CD4-positive, alpha-beta T cell treated with Interleukin-15 for 1 hour (primary cell): Measurements from ENCODE around the gene ANGPT4.
A peak's percentile ranks its signal among the peaks of the same experiment; 100 is the strongest.

ENCODE experiments used
- DNase-seq: peaks from one replicate; pipeline ENCODE4 v3.0.0-alpha.2; 2020

Gene ANGPT4

DNA sequence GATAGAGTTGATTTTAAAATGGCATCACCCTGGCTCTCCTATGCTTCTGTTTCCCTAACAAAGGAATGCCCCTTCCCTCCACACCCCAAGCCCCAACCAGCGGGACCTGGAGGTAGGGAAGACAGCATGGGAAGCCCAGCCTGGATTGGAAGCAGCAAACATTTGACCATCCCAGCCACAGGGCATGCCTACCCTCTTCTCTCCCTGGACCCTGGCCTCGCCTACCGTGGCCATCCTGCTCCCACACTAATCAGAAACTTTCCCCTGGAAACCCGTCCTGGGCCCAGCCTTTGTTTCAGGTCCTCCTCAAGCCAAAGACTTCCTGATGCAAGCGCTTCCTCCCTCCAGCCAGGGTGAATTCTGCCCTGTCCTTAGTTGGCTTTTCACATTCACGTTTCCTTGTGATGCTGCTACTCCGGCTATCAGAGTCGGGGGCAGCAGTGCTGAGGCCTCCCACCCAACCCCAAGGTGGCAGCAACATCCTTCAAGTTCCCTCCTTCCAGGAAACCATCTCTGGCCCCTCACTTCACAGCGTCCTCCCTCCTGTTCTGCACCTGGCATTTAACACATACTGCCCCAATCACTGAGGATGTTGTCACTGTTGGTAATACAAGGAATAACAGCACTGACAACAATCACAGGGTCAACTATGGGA is 18.2 kb upstream of the ANGPT4 start:
- no peak for DNase-seq

DNA sequence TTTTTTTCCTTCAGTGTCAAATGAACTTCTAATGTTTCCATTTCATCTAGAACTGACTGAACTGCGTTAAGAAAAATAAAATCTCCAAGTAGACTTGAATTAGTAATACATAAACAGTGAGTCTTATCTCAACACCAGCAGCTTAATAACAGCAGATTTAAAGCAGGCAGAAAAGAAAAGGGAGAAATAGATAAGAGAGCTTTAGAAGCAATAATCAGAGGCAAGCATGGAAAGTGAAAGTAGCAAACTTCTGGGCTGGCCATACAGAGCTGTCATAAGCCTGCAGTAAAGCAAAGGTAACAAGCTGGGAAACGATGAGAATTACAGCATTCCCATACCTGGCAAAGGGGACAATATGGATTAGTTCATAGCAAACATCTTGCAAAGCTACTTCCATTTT is 16.9 kb upstream of the ANGPT4 start:
- no peak for DNase-seq

DNA sequence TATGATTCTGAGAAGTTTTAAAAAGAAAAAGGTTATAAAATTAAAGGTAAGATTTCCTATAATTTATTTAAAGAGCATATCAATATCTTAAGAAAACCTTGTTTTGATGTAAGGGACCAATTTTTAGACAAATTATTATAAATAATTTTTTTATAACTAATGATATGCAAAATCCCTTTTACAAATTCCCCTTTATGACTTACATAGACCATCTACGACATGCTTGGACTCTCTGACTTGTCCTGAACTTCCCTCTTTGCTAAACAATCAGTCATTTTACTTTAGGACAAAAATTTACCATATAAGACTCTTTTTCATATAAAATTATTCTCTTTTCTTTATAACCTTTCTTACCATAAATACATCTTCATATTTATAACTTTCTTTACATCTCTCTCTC is 15.3 kb upstream of the ANGPT4 start:
- DNase-seq = no peak

DNA sequence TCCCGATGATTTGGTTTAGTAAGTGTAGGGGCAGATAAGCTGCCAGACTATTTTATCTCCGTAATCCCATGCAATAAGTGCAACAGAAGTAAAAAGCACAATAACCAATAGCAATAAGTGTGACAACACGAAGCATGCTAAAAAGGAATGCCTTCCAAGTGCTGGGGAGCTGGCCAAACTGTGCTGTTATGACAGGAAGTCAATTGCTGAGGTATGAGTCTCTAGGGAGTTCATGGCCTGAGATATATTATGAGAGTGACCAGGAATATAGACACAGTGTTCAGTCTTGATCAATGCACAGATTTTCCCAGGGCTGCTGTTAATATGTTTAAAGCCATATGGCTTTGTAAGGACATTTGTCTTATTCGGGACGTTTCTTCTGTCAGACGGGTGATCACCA is 10.5 kb upstream of the ANGPT4 start:
- no peak for DNase-seq

DNA sequence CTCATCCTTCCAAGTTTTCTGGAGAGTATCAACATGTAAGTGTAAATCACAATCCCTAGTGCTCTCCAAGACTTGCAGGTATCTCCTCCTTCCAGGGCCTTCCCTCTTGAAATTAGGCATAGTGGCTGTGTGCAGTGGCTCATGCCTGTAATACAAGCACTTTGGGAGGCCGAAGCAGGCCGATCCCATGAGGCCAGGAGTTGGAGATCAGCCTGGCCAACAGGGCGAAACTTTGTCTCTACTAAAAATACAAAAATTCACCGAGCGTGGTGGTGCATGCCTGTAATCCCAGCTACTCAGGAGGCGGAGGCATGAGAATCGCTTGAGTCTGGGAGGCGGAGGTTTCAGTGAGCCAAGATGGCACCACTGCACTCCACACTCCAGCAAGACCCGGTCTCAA is 9.4 kb upstream of the ANGPT4 start:
- no peak for DNase-seq

DNA sequence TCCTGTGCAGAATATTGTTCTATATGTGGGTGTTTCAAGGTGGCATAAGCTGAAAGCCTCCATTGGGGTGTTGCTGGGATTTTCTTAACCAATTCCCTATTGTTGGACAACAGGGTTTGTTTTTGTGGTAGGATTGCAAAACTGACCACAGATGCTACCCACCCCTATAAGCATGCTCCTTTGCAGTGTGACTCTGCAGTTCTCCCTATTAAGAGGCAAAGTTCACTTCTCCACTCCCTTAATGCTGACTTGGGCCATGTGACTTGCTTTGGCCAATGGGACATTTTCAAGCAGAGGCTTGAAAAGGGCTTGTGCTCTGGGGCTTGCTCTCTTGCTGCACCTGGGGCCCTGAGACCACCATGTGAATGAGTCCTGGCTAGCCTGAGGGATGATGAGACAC is 8.5 kb upstream of the ANGPT4 start:
- no peak for DNase-seq

DNA sequence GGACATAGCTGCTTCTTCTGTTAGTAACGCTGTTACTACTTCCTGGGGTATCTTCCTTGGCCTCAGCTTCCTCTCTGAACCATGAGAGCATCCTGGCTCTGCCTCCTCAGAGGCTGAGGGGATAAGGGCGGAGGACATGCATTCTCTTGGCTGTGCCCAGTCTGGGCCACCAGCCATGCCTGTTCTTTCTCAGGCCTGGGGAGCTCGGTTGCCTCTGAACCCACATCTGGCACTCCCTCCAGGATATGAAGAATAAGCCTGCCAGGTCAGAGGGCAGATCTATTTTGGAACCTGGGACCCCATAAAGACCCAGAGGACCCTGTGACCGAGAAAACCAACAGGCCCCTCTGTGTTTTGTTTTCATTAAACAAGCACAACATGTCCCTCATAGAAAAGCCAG is 6.6 kb upstream of the ANGPT4 start:
- DNase-seq = no peak

DNA sequence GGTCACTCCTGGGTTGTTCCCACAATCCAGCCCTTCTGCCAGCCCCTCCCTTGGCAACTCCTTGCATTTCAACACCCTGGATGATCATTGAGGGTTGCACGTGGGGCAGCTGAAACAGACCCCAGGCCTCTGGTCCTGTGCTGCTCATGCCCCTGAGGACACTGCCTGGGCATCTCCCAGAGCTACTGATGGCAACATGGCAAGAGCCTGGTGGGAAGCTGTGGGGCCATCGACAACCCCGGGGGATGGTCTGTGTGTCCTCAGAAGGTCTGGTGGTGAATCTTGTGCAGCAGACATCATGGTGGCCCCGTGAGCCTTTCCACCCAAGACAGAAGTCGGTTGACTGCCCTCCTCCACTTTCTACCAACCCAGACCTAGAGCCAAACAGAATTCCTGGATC is 4.9 kb upstream of the ANGPT4 start:
- no peak for DNase-seq

DNA sequence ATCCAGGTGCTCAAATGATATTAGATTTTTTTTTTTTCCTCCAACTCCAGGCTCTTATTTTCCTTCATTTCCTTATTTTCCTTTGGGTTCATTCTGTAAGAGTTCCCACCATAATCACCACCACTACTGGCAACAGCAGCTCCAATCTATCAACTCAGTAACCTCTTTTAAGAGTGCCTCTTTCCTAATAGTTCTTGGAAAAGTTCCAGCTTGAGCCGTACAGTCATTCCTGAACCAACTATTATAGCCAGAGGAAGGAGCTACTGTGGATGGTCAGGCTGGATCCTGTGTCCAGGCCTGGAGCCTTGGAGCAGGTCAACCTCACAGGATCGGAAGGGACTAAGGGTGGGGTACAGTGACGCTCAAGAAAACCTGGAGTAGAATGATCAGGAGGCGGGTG is 4.2 kb upstream of the ANGPT4 start:
- DNase-seq = no peak

DNA sequence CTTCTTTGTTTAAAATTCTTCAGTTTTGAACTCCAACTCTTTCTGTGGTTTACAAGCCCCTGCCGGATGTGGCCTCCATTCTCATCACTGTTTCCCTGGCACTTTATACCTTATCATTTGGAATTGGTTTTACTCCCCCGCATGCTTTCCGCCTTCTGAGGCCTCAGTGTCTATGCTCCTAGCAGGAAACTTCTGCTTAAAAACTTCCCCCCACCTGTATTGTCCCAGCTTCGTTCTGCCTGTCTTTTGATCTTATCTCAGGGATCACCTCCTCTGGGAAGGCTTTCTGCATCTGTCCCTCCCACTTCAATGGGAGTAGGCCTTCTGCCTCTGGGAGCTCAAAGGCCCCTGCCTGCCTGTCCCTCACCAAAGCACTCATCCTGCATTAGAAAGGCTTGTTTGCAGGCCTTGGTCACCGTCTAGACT is 3.4 kb upstream of the ANGPT4 start:
- DNase-seq = no peak

DNA sequence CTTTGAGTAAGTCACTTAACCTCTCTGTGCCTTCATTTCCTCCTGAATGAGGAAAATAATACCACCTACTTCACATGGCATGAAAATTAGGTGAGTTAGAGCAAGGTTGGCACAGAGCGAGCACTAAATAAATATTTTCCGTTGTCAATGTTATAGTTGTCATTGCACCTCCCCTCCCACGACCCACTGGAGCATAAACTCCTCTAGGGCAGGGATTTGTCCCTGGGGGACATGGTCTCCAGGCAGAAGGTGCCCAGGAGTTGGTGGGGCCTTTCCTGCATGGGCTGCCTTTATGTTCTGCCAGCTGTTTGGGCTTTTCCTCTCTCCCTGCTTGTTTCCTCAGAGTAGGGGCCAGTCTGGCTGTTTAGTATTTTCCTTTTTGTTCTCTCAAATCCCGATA is 1.3 kb upstream of the ANGPT4 start:
- no peak for DNase-seq

DNA sequence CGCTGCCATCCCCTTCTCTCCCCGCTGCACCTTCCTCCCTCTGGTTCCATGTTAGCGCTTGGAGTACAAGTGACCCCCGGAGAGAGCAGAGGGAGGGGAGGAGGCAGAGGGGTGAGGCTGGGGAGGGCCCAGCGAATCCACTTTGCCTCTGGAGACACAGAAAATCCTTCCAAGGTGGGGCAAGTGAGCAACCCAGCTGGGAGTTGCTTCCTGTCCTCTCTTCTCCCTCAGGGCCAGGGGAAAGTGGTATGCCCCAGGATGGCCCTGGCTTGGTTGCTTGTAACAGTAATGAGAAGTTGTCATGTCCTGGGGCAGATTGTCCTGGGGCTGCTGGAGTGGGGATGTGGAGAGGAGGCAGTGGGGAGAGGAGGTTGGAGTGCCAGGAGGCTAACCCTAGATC is 691 bp upstream of the ANGPT4 start:
- DNase-seq = no peak

DNA sequence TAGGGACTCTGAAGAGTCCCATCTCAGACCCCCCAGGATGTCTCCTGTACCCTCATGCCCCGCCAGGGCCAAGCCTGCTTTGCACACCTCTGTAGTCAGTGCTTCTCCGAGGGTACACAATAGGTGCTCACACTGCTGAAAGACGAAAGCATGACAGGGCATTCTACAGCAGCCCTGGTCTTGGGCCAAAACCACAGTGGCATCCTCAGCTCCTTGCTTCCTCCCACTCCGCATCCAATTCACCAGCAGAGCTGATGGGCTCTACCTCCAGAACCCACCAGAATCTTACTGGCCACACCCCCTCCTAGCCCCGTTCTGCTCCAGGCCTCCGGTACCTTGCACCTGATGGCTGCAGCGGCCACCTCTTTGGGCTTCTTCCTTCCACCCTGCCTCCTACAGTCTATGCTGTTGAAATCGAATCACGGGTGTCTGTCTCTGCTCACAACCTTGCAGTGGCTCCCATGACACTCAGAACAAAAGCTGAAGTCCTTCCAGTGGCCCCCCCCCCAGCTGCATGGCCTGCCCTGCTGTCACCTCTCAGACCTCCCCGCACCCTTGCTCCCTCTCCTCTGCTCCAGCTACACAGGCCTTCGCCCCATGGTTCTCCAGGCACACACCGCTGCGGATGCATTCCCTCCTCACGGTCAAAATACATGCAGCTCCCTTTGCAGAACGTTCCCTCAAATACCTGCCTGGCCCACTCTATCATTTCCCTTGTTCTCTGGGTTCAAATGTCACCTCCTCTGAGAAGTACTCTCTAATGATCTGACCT is 1.2 kb downstream of the ANGPT4 start:
- DNase-seq = no peak

DNA sequence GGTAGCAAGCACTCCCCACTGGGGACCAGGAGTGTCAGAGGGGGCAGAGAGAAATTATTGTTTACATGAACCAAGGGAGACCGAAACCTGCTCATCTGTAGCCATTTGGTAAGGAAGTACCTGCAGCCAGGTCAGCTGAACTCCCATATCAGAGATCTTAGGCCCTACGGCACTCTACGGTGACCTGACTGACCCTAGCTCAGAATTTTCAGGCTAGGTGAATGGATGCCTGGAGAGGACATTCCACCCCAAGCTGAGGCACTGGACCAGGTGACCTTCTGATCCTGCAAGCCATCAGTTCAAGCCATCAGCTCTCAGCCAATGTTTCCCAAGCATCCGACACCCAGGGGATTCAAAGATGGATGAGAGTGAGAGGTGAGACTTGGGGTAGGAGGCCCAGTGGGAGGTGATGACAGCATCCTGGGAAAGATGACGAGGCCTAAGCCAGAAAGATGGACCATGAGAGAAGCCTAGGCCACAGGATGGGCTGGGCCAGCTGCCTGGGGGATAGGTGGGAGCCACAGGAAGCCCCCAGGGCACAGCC is 2.8 kb downstream of the ANGPT4 start:
- DNase-seq = no peak

DNA sequence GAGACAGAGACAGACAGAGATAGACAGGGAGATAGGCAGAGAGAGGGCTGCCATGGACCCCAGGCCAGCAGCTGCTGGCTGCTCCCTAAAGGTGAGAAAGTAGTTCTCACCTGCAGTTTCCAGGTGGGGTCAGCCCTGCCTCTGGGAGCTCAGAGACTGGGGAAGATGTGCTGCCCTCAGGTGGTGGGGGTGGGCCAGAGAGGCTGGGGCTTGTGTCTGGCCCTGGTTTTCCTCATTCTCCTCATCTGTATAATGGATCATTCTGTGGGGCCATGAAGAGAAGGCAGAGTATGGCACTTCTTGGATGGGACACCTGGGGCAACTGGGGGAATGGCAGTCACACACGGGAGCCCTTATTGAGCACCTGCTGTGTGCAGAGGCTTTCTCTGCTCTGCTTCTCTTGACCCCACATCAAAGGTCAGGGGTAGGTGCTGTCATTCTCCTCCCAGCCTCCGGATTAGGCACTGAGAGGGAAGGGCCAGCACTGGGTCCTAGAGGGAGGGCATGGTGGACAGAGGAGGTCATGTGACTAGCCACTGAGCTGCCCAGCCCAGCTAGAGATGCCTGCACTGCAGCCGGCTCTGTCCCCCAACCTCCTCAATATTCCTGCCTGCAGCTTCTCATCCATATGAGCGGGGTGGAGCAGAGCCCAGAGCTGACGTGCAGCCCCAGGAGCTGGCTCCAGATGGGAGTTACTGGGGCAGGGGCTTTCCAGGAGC is 4.1 kb downstream of the ANGPT4 start:
- DNase-seq = no peak

DNA sequence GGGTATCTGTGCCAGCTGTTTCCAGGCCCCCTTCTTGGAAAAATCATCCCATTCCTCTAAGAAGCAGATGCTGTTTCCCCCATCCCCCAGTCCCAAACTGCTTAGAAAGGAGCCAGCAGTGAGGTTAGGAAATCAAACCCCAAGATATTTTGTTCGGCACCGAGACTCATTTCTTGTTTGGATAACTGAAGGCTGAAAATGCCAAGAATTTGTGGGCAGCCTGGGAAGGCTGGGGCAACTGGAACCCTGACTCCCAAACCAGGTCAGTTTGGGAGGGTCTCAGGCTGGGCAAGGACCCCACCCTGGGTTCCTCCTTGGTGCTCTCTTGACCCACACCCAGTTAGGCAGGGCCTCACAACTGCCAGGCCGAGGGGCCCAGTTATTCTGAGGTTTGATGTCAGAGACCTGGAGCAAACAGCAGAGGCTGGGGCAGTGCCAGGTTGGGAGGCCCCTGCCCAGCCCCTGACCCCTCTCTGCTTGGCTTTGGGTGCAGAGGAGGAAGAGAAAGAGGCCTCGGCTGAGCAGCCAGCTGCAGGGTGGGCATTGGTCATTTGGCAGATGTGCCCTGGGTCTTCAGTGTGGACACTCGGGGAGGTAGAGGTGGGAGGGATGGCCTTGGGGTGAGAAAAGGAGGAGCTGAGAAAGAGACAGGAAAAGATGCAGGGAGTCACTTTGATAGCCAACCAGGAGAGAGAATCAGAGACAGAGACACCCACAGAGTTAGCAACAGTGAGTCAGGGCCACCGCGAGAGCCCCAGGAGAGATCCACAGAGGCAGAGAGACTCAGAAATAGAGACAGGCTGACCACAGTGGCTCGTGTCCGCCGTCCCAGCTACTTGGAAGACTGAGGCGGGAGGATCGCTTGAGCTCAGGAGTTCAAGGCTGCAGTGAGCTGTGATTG is 5.0 kb downstream of the ANGPT4 start:
- DNase-seq = no peak

DNA sequence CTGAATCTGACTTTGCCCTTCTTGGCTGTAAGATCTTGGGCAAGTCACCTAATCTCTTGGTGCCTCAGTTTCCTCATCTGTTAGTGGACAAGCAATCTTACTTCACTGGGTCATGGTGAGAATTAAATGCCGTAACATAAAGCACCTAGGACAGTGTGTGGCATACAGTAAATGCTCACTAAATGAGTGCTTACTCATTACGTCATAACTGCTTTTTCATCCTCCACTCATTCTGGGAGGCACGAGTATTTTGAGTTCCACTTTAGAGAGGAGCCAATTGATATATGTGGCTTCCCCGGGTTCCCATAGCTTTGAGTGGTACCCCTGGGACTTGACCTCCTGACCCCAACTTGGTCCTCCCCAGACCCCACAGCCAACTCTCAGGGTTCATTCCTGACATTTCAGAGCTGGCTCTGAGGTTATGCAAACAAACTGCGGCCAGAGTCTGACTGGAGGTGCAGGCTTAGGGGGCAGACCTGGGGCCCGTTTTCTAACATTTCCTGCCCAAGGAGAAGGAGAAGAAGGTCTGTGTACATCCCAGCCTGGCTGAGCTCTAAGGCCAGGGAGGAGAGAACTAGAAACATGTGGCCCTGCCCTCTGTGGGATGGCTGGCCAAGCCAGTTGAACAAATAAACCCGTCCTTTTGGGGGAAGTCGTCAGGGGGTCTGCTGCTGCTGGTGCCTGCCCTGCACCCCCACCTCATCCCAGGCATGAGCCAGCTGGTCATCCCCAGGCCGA is 5.8 kb downstream of the ANGPT4 start:
- DNase-seq = no peak

DNA sequence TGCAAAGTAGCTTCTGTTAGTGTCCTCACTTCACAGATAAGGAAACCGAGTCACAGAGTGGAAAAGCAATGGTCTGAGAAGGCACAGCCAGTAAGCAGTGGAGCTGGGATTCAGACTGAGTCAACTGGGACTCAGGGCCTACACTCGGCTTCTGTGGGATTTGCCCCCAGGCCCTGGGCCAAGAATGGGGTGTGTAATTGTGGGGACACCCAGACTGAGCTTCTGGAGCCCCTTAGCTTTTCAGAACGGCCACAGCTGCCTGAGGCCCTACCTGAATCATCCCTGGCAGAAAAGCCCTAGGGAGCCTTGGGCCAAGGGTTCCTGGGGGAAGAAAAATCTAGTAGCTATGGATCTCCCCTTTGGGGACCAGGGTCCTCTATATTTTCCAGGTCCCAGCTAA is 6.5 kb downstream of the ANGPT4 start:
- no peak for DNase-seq

DNA sequence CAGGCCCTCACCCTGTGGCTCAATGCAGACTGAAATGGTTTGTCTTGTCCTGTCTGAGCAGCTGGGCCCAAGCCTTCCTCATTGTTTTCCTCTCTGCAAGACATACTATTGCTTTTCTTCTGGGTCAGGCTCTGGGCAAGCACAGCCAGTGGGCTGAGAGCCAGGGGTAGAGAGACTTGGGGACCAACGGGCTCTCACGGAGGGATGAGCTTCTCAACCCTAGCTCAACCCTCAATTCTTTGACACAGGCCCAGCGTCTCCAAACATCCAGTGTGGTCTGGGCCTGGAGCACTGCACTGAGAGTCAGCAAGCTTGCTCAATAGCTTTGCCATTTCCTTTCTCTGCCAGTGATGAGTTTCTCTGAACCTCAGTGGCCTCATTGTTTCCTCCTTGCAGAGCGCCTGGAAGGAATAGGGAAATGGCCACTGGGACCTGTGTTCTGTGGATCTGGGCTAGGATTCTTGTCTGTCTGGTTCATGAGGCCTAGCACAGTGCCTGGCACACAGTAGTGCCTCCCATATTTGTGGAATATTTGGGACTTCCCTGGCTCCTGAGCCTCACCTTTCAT is 9.3 kb downstream of the ANGPT4 start:
- DNase-seq = no peak

DNA sequence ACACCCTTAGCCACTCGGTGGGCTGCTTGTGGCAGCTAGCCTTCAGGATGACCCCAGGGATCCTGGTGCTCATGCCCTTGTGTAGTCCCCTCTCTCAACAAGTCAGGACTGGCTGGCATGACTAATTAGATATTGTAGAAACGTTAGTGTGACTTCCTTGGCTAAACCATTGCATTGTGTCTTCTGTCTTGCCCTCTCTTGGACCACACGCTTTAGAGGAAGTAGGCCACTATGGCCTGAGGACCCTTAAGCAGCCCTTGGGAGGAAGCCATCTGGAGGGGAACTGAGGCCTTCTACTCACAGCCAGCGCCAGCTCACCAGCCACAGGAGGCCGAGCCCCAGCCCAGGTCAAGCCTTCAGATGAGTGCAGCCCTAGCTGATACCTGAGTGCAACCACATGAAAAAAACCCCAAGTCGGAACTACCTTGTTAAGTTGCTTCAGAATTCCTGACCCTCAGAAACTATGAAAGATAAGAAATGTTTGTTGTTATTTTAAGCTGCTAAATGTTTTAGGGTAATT is 10.1 kb downstream of the ANGPT4 start:
- no peak for DNase-seq

DNA sequence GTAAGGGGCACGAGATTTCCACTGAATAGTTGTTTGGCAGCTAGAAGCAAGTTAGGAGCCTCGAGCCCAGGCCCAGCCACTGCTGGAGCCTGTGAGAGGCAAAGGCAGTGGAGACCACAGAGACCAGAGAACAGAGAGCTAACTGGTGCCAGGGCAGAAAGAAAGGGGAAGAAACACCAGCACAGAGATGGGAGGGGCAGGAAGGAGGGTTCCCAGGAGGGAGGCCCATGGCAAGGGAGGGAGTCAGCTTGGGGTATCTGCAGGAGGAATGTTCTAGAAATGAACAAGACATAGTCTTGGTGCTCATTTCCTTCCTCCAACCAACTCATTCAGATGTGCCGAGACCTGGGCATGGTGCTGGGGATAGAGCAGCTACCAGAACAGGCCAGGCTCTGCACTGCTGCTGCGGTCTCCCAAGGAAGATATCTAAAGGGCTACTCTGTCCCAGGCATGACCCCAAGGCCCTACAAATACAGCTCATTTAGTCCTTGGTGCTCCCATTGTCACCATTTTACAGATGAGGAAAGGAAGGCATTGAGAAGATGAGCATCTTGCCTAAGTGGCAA is 10.7 kb downstream of the ANGPT4 start:
- DNase-seq = peak; percentile 30
